ENCODE results near the gene ADGB. TPM values are rescaled to one million over a fixed set of nuclear protein-coding genes. Genes with fewer than 3 reads are reported as not detected.

ADGB gene
- total and polyA plus RNA-seq, 9 of the 15 experiments (the other 6 are each of a cell fraction or from before 2014, with no cell fraction given): not detected

- Histone ChIP-seq H3K27ac (ENCODE audit: extremely low read depth, low read depth, low read length) (no peak overlapping the region), H3K9me1 (ENCODE audit: control insufficient read depth, insufficient read depth, low read length) (no peaks in the 10 kb centered on the region), H2AFZ (ENCODE audit: low read depth, low read length) (no peak overlapping the region), H3K9ac (ENCODE audit: insufficient read depth in 1 of 2, low read depth in 2 of 2, low read length in 2 of 2) (no peak overlapping the region), H3K4me2 (ENCODE audit: insufficient read depth, low read length) (no peak overlapping the region), H3K4me3 (no peak overlapping the region), H3K36me3 (ENCODE audit: control insufficient read depth, insufficient read depth, low read length) (no peaks in the 10 kb centered on the region), H3K4me1 (replicated peaks in 1 of 2; ENCODE audit: control insufficient read depth in 2 of 2, insufficient read depth in 2 of 2, low read length in 2 of 2) (peaks cover 3 to 5% of the 10 kb centered on the region in 2 experiments; a peak in 3 of 5 replicates), H4K20me1 (replicated peaks; ENCODE audit: control insufficient read depth, insufficient read depth, low read length) (no peaks in the 10 kb centered on the region), H3K9me3 (replicated peaks; ENCODE audit: control insufficient read depth, insufficient read depth, low read depth, low read length) (no peaks in the 10 kb centered on the region), H3K79me2 (ENCODE audit: control insufficient read depth, insufficient read depth, low read length) (no peaks in the 10 kb centered on the region), H3K27me3 (ENCODE audit: control insufficient read depth in 2 of 2, insufficient read depth in 2 of 2, low read length in 2 of 2) (no peaks in the 10 kb centered on the region)
- FAIRE-seq (no peak), ATAC-seq (no peak), DNase-seq (ENCODE audit: extremely low read depth in 1 of 4, low spot score in 3 of 4) (no peak)
- CTCF ChIA-PET (ENCODE audit: low intra/inter-chr PET ratio): no interaction called here
- 81% methylated on average over 2 of the region's 2 CpGs for WGBS (ENCODE audit: insufficient coverage, low coverage, missing lambda C conversion rate)
- in situ Hi-C loops (cut with MboI): no loop called here
- POLR2A ChIA-PET: no interaction called here
- BruUV-seq (replicated peaks): no TSS peak
- intact Hi-C loops (cut with micrococcal nuclease): no loop called here
- TF ChIP-seq ZFPM2 (CRISPR knock-in tag; IDR thresholded peaks at IDR 0.05) (no peak), ATF1 (CRISPR knock-in tag; IDR thresholded peaks at IDR 0.05) (no peak), ATF1 (tag; IDR thresholded peaks at IDR 0.05) (no peak), SRSF7 (optimal IDR thresholded peaks at IDR 0.05; ENCODE audit: low read depth, low read length) (no peak), HDGF (IDR thresholded peaks at IDR 0.05) (no peak), MTA3 (IDR thresholded peaks at IDR 0.05; ENCODE audit: borderline replicate concordance) (no peak), ATF7 (IDR thresholded peaks at IDR 0.05) (no peak), SAFB2 (IDR thresholded peaks at IDR 0.05; ENCODE audit: borderline replicate concordance, low read depth, low read length, severe bottlenecking) (no peak), ELF4 (CRISPR knock-in tag; IDR thresholded peaks at IDR 0.05) (no peak), CREB5 (CRISPR knock-in tag; IDR thresholded peaks at IDR 0.05) (no peak), NCOA6 (IDR thresholded peaks at IDR 0.05) (no peak), CHD1 (IDR thresholded peaks at IDR 0.05; ENCODE audit: low read length) (no peak), ETS2 (tag; IDR thresholded peaks at IDR 0.05; ENCODE audit: borderline replicate concordance, poor library complexity, severe bottlenecking) (no peak)
- TF ChIP-seq, protein P1, sequence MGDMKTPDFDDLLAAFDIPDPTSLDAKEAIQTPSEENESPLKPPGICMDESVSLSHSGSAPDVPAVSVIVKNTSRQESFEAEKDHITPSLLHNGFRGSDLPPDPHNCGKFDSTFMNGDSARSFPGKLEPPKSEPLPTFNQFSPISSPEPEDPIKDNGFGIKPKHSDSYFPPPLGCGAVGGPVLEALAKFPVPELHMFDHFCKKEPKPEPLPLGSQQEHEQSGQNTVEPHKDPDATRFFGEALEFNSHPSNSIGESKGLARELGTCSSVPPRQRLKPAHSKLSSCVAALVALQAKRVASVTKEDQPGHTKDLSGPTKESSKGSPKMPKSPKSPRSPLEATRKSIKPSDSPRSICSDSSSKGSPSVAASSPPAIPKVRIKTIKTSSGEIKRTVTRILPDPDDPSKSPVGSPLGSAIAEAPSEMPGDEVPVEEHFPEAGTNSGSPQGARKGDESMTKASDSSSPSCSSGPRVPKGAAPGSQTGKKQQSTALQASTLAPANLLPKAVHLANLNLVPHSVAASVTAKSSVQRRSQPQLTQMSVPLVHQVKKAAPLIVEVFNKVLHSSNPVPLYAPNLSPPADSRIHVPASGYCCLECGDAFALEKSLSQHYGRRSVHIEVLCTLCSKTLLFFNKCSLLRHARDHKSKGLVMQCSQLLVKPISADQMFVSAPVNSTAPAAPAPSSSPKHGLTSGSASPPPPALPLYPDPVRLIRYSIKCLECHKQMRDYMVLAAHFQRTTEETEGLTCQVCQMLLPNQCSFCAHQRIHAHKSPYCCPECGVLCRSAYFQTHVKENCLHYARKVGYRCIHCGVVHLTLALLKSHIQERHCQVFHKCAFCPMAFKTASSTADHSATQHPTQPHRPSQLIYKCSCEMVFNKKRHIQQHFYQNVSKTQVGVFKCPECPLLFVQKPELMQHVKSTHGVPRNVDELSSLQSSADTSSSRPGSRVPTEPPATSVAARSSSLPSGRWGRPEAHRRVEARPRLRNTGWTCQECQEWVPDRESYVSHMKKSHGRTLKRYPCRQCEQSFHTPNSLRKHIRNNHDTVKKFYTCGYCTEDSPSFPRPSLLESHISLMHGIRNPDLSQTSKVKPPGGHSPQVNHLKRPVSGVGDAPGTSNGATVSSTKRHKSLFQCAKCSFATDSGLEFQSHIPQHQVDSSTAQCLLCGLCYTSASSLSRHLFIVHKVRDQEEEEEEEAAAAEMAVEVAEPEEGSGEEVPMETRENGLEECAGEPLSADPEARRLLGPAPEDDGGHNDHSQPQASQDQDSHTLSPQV (IDR thresholded peaks at IDR 0.05): no peak
- TF ChIP-seq, protein P2, sequence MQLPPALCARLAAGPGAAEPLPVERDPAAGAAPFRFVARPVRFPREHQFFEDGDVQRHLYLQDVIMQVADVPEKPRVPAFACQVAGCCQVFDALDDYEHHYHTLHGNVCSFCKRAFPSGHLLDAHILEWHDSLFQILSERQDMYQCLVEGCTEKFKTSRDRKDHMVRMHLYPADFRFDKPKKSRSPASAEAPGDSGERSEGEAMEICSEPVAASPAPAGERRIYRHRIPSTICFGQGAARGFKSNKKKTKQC (CRISPR knock-in tag; IDR thresholded peaks at IDR 0.05): no peak
- TF ChIP-seq, protein P3, sequence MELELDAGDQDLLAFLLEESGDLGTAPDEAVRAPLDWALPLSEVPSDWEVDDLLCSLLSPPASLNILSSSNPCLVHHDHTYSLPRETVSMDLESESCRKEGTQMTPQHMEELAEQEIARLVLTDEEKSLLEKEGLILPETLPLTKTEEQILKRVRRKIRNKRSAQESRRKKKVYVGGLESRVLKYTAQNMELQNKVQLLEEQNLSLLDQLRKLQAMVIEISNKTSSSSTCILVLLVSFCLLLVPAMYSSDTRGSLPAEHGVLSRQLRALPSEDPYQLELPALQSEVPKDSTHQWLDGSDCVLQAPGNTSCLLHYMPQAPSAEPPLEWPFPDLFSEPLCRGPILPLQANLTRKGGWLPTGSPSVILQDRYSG (tag; conservative IDR thresholded peaks at IDR 0.05; ENCODE audit: low read depth): no peak
Observed at GRCh38 chr6:146768722-146769121, 169.9 kb downstream of the ADGB start.
